WTC11 (cell line): ENCODE measurements around the gene PDZD8. TPM values are rescaled to one million over a fixed set of nuclear protein-coding genes. Genes with fewer than 3 reads are reported as not detected.

Source experiments
- ATAC-seq: fragments of 200-7000 bp; cut with Tn5 transposase; 2 replicates; pipeline ENCODE4 v1.10.0; 2021; ENCODE audit warnings: mild to moderate bottlenecking, moderate library complexity
- CTCF ChIA-PET: fragments of 300-600 bp; sonication (Branson Sonifier 250); formaldehyde crosslinking; loops from one replicate; lab custom pipeline; 2021; ENCODE audit warnings: antibody characterized with exemption; lab: Charles Lee
- POLR2A ChIA-PET: fragments of 350-600 bp; sonication (Branson Sonifier 250); formaldehyde crosslinking; loops from one replicate; lab custom pipeline; 2021; ENCODE audit warnings: antibody characterized with exemption; lab: Charles Lee
- DNase-seq: peaks from one replicate; pipeline ENCODE4 v3.0.0; 2021; ENCODE audit warnings: low spot score
- H3K27ac Mint-ChIP-seq: 2 replicates; pipeline ENCODE4 v1.8.0; 2021; ENCODE audit warnings: mixed read lengths
- H3K27me3 Mint-ChIP-seq: 2 replicates; pipeline ENCODE4 v1.8.0; 2021; ENCODE audit warnings: low read depth, mild to moderate bottlenecking, moderate library complexity, mixed read lengths
- H3K36me3 Mint-ChIP-seq: 2 replicates; pipeline ENCODE4 v1.8.0; 2021; ENCODE audit warnings: mixed read lengths
- H3K4me1 Mint-ChIP-seq: 2 replicates; pipeline ENCODE4 v1.8.0; 2022; ENCODE audit warnings: mixed read lengths
- H3K4me3 Mint-ChIP-seq: 2 replicates; pipeline ENCODE4 v1.8.0; 2021; ENCODE audit warnings: mild to moderate bottlenecking, moderate library complexity, mixed read lengths
- H3K9me3 Mint-ChIP-seq: 2 replicates; pipeline ENCODE4 v1.8.0; 2021; ENCODE audit warnings: mixed read lengths
- AFF4 ChIP-seq: sonication (generic); formaldehyde crosslinking; IDR thresholded peaks from 2 replicates; pipeline ENCODE4 v1.8.1; 2023; ENCODE audit warnings: mild to moderate bottlenecking, missing genetic modification reagents, borderline replicate concordance
- CREB1 ChIP-seq: sonication (generic); formaldehyde crosslinking; IDR thresholded peaks from 2 replicates; pipeline ENCODE4 v1.8.0; 2023; ENCODE audit warnings: mild to moderate bottlenecking, missing genetic modification reagents
- ELF4 ChIP-seq: sonication (generic); formaldehyde crosslinking; IDR thresholded peaks from 2 replicates; pipeline ENCODE4 v1.8.1; 2022; ENCODE audit warnings: low read depth, mild to moderate bottlenecking, moderate library complexity, missing genetic modification reagents
- NFYB ChIP-seq: sonication (generic); formaldehyde crosslinking; conservative IDR thresholded peaks from 2 replicates; pipeline ENCODE4 v1.8.0; 2022; ENCODE audit warnings: low read depth, missing genetic modification reagents
- NR1H2 ChIP-seq: sonication (generic); formaldehyde crosslinking; IDR thresholded peaks from 2 replicates; pipeline ENCODE4 v1.9.0; 2021; ENCODE audit warnings: mild to moderate bottlenecking, moderate library complexity, missing genetic modification reagents
- ZNF263 ChIP-seq: sonication (generic); formaldehyde crosslinking; IDR thresholded peaks from 2 replicates; pipeline ENCODE4 v1.8.1; 2022; ENCODE audit warnings: low read depth, mild to moderate bottlenecking, moderate library complexity, missing genetic modification reagents
- ZNF396 ChIP-seq: fragments of 250-450 bp; sonication (Bioruptor Pico); IDR thresholded peaks from 2 replicates; pipeline ENCODE4 v1.8.0; 2021; ENCODE audit warnings: mild to moderate bottlenecking, moderate library complexity, borderline replicate concordance
- ZNF671 ChIP-seq: fragments of 250-450 bp; sonication (Bioruptor Pico); IDR thresholded peaks from 2 replicates; pipeline ENCODE4 v1.8.0; 2021; ENCODE audit warnings: mild to moderate bottlenecking
- total RNA-seq: library from RNA; stranded (reverse); gene quantifications from 3 replicates; pipeline ENCODE4 v1.2.3, GENCODE V29; 2021
- TF ChIP-seq, protein P1 (sequence below): sonication (generic); formaldehyde crosslinking; IDR thresholded peaks from 2 replicates; pipeline ENCODE4 v1.8.0; 2022; ENCODE audit warnings: mild to moderate bottlenecking, missing genetic modification reagents
- TF ChIP-seq, protein P2 (sequence below): fragments of 250-450 bp; sonication (Bioruptor Pico); conservative IDR thresholded peaks from 2 replicates; pipeline ENCODE4 v1.9.0; 2021; ENCODE audit warnings: mild to moderate bottlenecking

Gene PDZD8
- total RNA-seq, 1 experiment from 2014 or later: 52.7 TPM

DNA sequence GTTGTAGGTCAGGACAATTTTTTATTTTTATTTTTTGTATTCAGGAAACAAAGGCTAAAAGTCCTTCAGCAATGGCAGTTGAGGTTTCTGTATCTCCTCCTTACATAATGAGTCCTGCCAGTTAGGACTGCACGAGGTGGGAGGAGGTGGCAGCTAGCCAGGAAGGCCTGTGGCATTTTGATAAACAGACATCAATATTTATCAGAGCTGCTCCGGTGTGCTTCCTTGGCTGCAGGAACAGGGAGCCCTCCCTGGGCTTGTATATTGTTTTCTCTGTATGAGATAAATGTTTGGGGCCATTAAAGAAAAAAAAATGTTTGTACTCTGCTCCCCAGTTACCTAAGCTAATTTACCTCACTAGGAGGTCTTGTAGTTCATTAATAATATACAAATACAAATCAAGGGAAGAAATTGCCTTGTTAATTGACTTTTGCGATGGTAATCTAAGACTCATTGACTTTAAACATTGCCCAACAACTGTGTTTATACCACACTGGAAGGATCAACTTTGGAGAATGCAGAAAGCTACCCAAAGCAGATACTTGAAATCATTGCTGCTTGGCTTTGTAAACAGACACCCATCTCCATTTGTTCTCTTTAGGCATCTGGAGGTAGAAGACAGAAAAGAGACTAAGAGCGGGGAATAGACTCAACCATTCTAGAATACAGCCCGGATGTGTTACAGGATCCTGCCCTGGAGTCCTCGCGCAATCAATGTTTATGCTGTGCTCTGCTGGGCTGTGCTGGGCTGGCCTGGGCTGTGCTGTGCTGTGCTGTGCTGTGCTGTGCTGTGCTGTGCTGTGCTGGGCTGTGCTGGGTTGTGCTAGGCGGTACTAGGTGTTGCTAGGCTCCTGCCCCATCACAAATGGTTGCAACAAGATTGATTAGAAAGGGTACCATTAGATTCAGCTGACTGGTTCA is 36.5 kb upstream of the PDZD8 start:
- H3K4me1 Mint-ChIP-seq: peaks cover 16% of the 10 kb centered on the region
- TF ChIP-seq, protein P1, sequence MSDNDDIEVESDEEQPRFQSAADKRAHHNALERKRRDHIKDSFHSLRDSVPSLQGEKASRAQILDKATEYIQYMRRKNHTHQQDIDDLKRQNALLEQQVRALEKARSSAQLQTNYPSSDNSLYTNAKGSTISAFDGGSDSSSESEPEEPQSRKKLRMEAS (CRISPR knock-in tag): no peak
- H3K9me3 Mint-ChIP-seq: no peaks in the 10 kb centered on the region
- H3K27me3 Mint-ChIP-seq: peaks cover 4% of the 10 kb centered on the region; the same call in 1 of the 2 replicates
- no peak for DNase-seq
- POLR2A ChIA-PET: no interaction called here
- no peak overlapping the region for H3K4me3 Mint-ChIP-seq
- ATAC-seq: no peak
- H3K27ac Mint-ChIP-seq: no peak overlapping the region
- no peaks in the 10 kb centered on the region for H3K36me3 Mint-ChIP-seq
- CTCF ChIA-PET: interaction anchor here (0.7 kb wide), 1 partner anchor 31 kb away, joined by 3 read pairs; no protein-coding TSS in a partner anchor

DNA sequence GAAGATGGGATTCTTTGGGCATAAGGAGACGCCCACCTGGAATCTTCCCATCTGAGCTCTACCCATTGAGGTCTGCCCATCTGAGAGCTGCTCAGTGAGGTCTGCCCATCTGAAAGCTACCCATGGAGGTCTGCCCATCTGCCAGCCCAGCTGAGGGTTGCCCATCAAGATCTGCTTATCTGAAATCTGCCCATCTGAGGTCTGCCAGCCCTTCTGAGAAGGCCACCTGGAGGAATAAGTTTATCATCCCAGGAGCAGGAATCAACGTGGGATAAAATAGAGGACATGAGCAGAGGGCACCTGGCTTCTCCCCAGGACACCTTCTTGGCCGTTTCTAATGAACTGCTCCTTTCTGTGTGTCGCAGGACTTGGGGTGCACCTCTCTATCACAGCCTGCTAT is 35.3 kb upstream of the PDZD8 start:
- ATAC-seq (no peak), DNase-seq (no peak)
- TF ChIP-seq NFYB (CRISPR knock-in tag): no peak
- no peak for TF ChIP-seq ELF4 (CRISPR knock-in tag)
- no peak for TF ChIP-seq ZNF671 (CRISPR knock-in tag)
- no peak for TF ChIP-seq NR1H2 (CRISPR knock-in tag)
- TF ChIP-seq CREB1 (CRISPR knock-in tag): no peak
- TF ChIP-seq ZNF396 (CRISPR knock-in tag): no peak
- H3K4me1 Mint-ChIP-seq: peaks cover 23% of the 10 kb centered on the region
- H3K27me3 Mint-ChIP-seq: peaks cover 4% of the 10 kb centered on the region; the same call in 1 of the 2 replicates
- no peaks in the 10 kb centered on the region for H3K36me3 Mint-ChIP-seq
- CTCF ChIA-PET: interaction anchor here (1.2 kb wide), 1 partner anchor 33 kb away, joined by 6 read pairs; no protein-coding TSS in a partner anchor
- POLR2A ChIA-PET: no interaction called here
- no peak overlapping the region for H3K27ac Mint-ChIP-seq
- no peaks in the 10 kb centered on the region for H3K9me3 Mint-ChIP-seq
- H3K4me3 Mint-ChIP-seq: no peak overlapping the region

DNA sequence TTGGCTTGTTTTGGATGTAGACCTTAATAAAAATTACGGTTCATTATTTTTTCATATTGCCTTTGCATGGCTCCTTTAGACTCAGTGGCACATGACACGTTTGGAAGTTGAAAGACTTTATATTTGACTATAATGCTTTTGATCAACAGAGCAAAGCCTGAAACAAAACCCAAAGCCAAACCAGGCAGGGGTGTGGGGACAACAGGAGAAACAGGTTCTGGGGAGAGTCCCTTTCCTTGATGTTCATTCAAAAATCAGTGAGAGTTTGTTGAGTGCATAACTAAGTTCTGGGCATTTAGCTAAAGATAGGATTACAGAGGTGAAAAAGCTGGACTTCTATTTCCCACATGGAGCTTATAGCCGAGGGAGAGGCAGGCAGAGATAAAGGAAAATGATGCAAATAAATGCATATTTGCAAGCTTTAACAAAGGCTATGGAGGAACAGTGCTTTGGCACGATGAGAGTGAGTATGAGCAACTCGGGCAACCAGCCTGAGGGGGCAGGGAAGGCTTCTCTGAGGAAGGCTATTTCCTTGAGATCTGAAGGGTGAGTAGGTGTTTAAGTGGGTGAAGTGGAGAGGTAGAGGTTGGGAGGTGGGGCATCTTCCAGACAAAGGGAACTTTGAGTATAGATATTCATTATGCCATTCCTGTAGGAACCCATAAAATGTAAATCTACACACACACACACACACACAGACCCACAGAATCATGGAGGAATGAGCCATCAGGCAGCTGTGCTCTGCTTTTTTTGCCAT is 34.5 kb upstream of the PDZD8 start:
- DNase-seq (no peak), ATAC-seq (no peak)
- ChIA-PET POLR2A (no interaction called here), CTCF (interaction anchor here (1.2 kb wide), 1 partner anchor 33 kb away, joined by 6 read pairs; no protein-coding TSS in a partner anchor)
- H3K27me3 Mint-ChIP-seq: peaks cover 4% of the 10 kb centered on the region; the same call in 1 of the 2 replicates
- H3K27ac Mint-ChIP-seq: no peak overlapping the region
- no peaks in the 10 kb centered on the region for H3K9me3 Mint-ChIP-seq
- H3K36me3 Mint-ChIP-seq: no peaks in the 10 kb centered on the region
- peaks cover 23% of the 10 kb centered on the region for H3K4me1 Mint-ChIP-seq
- TF ChIP-seq ZNF263 (CRISPR knock-in tag): no peak
- TF ChIP-seq, protein P2, sequence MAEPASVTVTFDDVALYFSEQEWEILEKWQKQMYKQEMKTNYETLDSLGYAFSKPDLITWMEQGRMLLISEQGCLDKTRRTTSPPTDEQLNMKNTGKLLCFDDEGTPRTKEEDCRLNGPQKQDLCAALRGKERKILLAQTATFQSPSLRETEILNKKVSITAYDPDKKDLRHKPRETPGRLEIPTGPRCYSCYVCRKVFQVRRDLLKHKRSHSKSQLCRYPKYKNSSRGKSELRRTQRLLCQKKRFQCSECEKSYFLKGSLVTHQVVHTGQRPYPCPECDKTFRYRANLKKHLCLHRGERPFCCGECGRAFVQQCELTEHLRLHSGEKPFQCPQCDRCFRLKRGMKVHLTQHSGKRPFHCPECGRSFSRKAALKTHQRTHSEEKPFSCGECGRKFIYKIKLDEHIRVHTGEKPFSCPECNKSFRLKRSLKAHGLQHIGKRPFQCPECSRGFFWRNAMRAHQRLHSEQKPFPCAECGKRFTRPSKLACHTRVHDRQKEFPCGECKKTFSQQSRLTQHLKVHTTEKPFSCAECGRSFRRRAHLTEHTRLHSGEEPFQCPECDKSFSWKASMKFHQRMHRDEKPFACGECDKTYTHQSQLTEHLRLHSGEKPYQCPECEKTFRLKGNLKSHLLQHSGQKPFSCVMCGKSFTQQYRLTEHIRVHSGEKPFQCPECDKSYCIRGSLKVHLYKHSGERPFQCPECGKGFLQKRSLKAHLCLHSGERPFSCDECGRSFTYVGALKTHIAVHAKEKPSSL (CRISPR knock-in tag): no peak
- no peak for TF ChIP-seq AFF4 (CRISPR knock-in tag)
- no peak overlapping the region for H3K4me3 Mint-ChIP-seq
